ENCODE measurements around the gene MS4A1.
"Not testable (repeated sequence)": the region's sequence is repeated elsewhere in the genome, so short reads cannot be mapped to it uniquely, and the experiment has no call there.

The MS4A1 gene

DNA sequence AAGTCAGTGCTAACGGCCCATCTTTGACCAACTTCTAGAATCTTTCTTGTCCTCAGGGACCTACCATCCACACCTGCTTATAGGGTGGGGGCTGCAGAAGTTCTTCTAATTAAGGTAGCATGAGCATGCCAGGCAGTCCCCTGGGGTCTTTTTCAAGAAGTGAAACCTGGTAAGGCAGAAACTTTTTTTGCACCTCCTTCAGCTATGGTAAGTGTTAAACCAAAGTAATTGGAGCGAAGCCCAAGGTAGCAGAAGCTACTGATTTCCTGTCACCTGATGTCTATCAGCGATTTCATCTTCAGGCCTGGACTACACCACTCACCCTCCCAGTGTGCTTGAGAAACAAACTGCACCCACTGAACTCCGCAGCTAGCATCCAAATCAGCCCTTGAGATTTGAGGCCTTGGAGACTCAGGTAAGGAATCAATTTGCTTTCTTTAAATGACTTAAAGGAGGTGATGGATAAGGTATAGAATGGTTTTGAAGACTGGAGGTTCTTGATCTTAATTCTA is at the start of gene MS4A1:
TSS of gene MS4A1 (plus strand) at position 317 of the 512 bp plus-strand sequence. CDS start 6,528 bp downstream, outside the sequence.
- Mint-ChIP-seq H3K4me1 (peaks cover 24% of the 10 kb centered on the region), H3K27ac (peak within 1 kb of the TSS; percentile 51), H3K9me3 (no peaks in the 10 kb centered on the region), H3K4me3 (peak within 1 kb of the TSS; percentile 19), H3K36me3 (no peaks in the 10 kb centered on the region)
- peak; percentile 76 for ATAC-seq
- DNase-seq (ENCODE audit: low spot score in 2 of 2), result no peak

DNA sequence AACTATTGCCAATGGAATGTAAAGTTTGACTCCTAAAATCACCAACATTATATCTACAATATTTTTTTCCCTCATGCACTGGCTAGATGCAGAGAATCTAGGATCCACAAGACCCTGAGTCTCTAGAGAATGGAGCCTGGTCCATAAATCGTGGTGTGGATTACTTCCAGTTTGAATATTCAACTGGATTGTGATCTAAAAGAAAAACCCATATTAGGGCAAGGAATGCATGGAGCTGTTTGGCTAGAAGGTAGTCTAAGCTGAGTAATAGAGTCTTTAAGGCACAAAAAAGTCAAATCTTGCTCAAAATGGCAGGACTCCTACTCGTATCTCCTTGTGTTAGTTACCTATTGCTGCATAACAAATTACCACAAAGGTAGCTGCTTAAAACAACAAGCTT is 35.6 kb upstream of the MS4A1 start:
- no peak for DNase-seq (ENCODE audit: low spot score in 2 of 2)
- Mint-ChIP-seq H3K27ac (no peak overlapping the region), H3K36me3 (no peaks in the 10 kb centered on the region), H3K4me3 (no peak overlapping the region), H3K9me3 (peaks cover 6% of the 10 kb centered on the region), H3K4me1 (no peaks in the 10 kb centered on the region)
- no peak for ATAC-seq

DNA sequence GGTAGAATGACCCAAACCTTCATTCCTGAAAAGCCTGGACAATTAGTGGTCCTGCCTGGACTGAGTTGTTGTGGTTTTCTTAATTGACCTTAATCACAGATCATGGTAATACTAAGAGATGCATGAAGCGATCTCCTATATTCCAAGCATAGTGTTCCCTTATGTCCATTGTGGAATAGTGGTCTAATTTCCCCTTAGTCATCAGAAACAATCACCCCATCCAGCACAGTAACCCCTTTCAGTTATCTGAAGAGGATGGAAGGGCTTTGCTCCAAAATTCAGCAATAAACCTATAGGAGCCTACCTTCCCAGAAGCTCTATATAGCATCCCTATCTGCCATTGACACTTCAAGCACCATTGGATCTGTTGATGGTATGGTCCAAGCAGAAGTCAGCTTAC is 33.0 kb upstream of the MS4A1 start:
- ATAC-seq, result no peak
- H3K27ac Mint-ChIP-seq, result no peak overlapping the region

DNA sequence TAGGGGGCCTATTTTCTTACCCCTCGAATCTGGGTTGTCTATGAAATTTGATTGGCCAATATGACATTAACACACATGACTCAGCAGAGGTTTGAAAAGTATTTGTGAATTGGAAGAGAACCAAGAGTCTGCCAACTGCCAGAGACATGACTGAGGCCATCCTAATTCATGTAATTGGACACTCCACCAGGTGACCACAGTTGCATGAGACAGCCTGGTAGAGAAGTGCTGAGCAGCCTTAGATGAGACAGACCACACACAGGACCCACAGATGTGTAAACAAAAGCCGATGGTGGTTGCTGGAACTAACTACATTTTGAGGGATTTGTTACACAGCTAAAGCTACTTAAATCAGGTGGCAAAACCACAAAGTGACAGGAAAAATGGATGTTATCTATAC is 27.1 kb upstream of the MS4A1 start:
- Mint-ChIP-seq H3K27ac (no peak overlapping the region), H3K36me3 (no peaks in the 10 kb centered on the region), H3K4me3 (no peak overlapping the region), H3K4me1 (no peaks in the 10 kb centered on the region), H3K9me3 (no peaks in the 10 kb centered on the region)
- DNase-seq (ENCODE audit: low spot score in 2 of 2) (no peak), ATAC-seq (peak; percentile 34)

More for the DNA sequence above, 33.0 kb upstream of the MS4A1 start:
- Mint-ChIP-seq H3K4me3 (no peak overlapping the region), H3K9me3 (peaks cover 6% of the 10 kb centered on the region), H3K36me3 (no peaks in the 10 kb centered on the region), H3K4me1 (no peaks in the 10 kb centered on the region)
- DNase-seq (ENCODE audit: low spot score in 2 of 2), result no peak

DNA sequence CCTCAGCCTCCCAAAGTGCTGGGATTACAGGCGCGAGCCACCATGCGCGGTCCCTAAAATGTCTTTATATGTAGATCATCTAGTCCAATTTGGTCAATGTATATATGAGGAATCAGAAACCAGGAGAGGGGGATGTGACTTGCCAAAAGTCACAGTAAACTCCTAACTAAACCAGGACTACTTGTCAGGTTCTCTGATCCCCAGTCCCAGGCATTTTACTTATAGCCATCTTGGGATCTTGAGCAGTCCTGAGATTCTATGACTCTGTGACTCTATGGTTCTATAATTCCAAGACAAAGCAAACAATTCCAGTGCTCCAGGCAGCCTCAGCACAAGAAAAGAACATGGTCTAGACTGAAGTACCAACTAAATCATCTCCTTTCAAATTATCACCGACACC is 26.4 kb upstream of the MS4A1 start, which contains the start of gene MS4A5:
TSS of gene MS4A5 (plus strand) at position 301 of the 400 bp plus-strand sequence. CDS start 103 bp downstream, outside the sequence.
- H3K9me3 Mint-ChIP-seq, result no peaks in the 10 kb centered on the region
- DNase-seq (ENCODE audit: low spot score in 2 of 2), result no peak
- H3K36me3 Mint-ChIP-seq, result no peaks in the 10 kb centered on the region
- no peaks in the 10 kb centered on the region for H3K4me1 Mint-ChIP-seq
- H3K27ac Mint-ChIP-seq, result no peak within 1 kb of the TSS
- no peak within 1 kb of the TSS for H3K4me3 Mint-ChIP-seq
- no peak for ATAC-seq

DNA sequence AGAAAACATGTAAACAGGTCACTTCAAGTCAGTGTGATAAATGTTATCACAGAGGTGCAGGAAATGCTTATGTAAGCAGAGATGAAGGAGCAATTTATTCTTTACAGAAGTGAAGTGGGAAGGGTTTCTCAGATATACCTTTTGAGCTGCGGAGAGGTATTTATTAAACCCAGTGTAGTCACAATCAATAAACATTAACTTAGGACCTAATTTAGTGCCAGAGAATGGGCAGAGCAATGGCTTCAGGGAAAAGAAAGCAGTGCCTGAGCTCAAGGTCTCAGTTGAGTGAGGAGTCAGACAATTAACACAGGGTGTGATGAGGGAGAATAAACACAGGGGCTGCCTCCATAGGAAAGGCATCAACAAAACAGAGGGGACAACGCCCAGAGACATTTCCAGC is 24.4 kb upstream of the MS4A1 start:
- Mint-ChIP-seq H3K4me1 (no peaks in the 10 kb centered on the region), H3K27ac (no peak overlapping the region), H3K36me3 (no peaks in the 10 kb centered on the region), H3K9me3 (no peaks in the 10 kb centered on the region), H3K4me3 (no peak overlapping the region)
- DNase-seq (ENCODE audit: low spot score in 2 of 2) (no peak), ATAC-seq (no peak)

DNA sequence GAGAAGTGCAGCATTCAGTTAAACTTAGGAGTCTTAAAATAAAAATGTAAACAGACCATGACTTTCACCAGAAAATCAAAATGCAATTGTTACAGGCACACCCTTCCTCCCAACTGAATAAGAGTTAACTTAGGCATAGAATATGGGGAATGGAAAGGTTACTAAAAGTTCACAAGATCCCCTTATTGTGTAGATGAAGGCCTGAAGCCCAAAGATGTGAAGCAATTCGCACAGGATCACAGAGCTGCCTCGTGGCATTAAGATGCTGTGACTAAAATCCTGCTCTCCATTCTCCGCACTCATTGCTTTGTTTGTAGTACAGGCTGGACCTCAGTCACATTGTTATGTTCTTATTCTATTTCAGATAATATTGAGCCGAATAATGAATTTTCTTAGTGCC is 22.2 kb upstream of the MS4A1 start:
- no peaks in the 10 kb centered on the region for H3K4me1 Mint-ChIP-seq
- H3K9me3 Mint-ChIP-seq, result no peaks in the 10 kb centered on the region
- H3K4me3 Mint-ChIP-seq, result no peak overlapping the region
- H3K27ac Mint-ChIP-seq, result no peak overlapping the region
- DNase-seq (ENCODE audit: low spot score in 2 of 2) (no peak), ATAC-seq (no peak)
- no peaks in the 10 kb centered on the region for H3K36me3 Mint-ChIP-seq

DNA sequence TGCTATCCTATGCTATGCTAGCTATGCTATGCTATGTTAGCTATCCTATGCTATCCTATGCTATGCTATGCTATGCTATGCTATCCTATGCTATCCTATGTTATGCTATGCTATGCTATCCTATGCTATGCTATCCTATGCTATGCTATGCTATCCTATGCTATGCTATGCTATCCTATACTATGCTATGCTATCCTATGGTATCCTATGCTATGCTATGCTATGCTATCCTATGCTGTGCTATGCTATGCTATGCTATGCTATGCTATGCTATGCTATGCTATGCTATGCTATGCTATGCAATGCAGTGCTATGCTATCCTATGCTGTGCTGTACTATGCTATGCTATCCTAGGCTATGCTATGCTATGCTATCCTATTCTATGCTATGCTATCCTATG is 8.6 kb upstream of the MS4A1 start:
- Mint-ChIP-seq H3K4me1 (peaks cover 25% of the 10 kb centered on the region), H3K4me3 (peak overlapping the region; percentile 71), H3K9me3 (no peaks in the 10 kb centered on the region), H3K36me3 (no peaks in the 10 kb centered on the region), H3K27ac (peak overlapping the region; percentile 89)
- DNase-seq (ENCODE audit: low spot score in 2 of 2), result no peak
- ATAC-seq, result no peak

DNA sequence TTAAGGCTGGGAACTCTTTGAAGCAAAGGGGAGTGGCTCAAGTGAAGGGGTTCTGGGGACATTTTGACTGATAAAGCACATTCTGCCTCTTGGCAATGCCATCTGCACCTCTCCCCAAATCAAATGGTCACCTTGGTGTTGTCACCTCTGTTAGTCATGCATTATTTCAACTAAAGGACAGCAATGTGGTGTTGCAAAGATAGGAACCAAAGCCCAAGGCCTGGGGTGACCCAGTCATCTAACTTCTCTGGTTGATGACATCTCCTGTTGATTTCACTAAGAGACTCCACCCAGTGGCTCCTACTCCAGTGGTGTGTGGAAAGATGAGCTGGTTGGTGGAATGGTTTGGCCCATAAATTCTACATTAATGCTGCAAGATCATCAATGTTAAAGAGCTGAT is 7.8 kb upstream of the MS4A1 start:
- DNase-seq (ENCODE audit: low spot score in 2 of 2) (no peak), ATAC-seq (no peak)
- peaks cover 25% of the 10 kb centered on the region for H3K4me1 Mint-ChIP-seq
- H3K9me3 Mint-ChIP-seq, result no peaks in the 10 kb centered on the region
- H3K4me3 Mint-ChIP-seq, result no peak overlapping the region
- H3K36me3 Mint-ChIP-seq, result no peaks in the 10 kb centered on the region
- H3K27ac Mint-ChIP-seq, result no peak overlapping the region

DNA sequence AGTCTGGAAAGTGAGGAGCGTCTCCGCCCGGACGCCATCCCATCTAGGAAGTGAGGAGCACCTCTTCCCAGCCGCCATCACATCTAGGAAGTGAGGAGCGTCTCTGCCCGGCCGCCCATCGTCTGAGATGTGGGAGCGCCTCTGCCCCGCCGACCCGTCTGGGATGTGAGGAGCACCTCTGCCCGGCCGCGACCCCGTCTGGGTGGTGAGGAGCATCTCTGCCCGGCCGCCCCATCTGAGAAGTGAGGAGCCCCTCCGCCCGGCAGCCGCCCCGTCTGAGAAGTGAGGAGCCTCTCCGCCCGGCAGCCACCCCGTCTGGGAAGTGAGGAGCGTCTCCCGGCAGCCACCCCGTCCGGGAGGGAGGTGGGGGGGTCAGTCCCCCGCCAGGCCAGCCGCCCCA is 4.5 kb upstream of the MS4A1 start:
- peaks cover 26% of the 10 kb centered on the region for H3K4me1 Mint-ChIP-seq
- not testable (repeated sequence) for DNase-seq (ENCODE audit: low spot score in 2 of 2); H3K27ac Mint-ChIP-seq; ATAC-seq; H3K4me3 Mint-ChIP-seq; H3K9me3 Mint-ChIP-seq; H3K36me3 Mint-ChIP-seq

DNA sequence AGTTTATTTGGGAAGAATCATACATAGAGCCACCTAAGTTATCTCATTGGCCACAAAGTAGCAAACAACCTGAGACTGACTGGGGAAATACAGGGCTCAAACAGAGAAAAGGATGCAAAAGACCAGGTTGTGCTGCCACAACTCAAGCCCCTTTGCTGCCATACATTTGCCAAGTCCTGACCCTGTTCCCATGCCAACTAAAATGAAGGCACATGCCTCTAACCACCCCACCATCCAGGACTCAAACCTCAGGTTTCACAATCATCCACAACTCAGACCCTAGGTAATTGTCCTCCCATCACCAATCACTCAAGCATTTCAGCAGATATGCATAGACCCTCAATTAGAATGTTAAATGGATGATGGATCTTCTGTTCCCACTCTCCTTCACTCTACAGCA is 1.4 kb upstream of the MS4A1 start:
- Mint-ChIP-seq H3K4me3 (no peak overlapping the region), H3K27ac (no peak overlapping the region), H3K9me3 (no peaks in the 10 kb centered on the region), H3K36me3 (no peaks in the 10 kb centered on the region), H3K4me1 (peaks cover 24% of the 10 kb centered on the region)
- no peak for ATAC-seq
- DNase-seq (ENCODE audit: low spot score in 2 of 2), result no peak

DNA sequence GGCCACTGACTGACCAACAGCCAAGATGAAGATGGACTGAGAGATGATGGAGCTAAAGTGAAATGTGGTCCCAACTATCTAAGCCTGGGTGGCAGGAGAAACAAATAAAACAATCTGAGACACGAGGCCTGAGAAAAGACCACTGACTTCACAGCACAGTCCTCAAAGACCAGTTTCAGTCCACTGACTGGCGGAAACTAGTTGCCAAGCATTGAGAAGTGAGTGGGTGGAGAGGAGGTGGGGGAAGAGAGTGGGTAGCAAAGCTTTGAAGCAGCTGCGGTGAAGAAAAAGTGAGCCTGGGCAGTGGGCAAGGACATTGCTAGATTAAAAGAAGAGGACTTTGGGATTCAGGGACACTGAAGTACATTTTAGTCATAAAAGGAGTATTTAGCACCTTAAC is 1.9 kb downstream of the MS4A1 start:
- no peaks in the 10 kb centered on the region for H3K9me3 Mint-ChIP-seq
- H3K4me1 Mint-ChIP-seq, result peaks cover 24% of the 10 kb centered on the region
- ATAC-seq, result no peak
- H3K27ac Mint-ChIP-seq, result no peak overlapping the region
- DNase-seq (ENCODE audit: low spot score in 2 of 2), result no peak
- H3K4me3 Mint-ChIP-seq, result peak overlapping the region; percentile 13
- no peaks in the 10 kb centered on the region for H3K36me3 Mint-ChIP-seq

DNA sequence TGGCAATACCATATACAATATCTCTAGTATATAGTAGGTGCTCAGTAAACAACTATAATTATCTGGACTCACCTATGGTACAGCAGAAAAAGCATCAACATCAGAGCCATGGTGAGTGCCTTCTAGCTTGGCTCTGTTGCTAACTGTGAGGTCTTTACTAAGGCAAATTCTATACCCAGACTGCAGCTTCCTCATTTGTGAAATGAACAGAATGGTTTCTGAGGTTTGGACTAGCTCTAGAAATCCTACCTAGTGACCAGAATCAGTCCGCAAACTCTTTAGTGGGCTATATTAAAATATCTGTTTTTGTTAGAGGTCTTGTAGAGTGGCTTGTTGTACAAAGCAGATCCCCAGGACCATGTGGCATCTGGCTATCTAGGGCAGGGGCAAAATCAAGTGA is 3.7 kb downstream of the MS4A1 start:
- Mint-ChIP-seq H3K9me3 (no peaks in the 10 kb centered on the region), H3K4me3 (no peak overlapping the region), H3K4me1 (peaks cover 24% of the 10 kb centered on the region), H3K36me3 (peaks cover 6% of the 10 kb centered on the region), H3K27ac (no peak overlapping the region)
- no peak for ATAC-seq
- no peak for DNase-seq (ENCODE audit: low spot score in 2 of 2)

DNA sequence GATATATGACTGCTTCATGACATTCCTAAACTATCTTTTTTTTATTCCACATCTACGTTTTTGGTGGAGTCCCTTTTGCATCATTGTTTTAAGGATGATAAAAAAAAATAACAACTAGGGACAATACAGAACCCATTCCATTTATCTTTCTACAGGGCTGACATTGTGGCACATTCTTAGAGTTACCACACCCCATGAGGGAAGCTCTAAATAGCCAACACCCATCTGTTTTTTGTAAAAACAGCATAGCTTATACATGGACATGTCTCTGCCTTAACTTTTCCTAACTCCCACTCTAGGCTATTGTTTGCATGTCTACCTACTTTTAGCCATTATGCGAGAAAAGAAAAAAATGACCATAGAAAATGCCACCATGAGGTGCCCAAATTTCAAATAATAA is 13.2 kb downstream of the MS4A1 start:
- ATAC-seq, result no peak
- H3K4me3 Mint-ChIP-seq, result no peak overlapping the region
- DNase-seq (ENCODE audit: low spot score in 2 of 2), result no peak
- H3K36me3 Mint-ChIP-seq, result peaks cover 14% of the 10 kb centered on the region
- H3K27ac Mint-ChIP-seq, result no peak overlapping the region
- H3K4me1 Mint-ChIP-seq, result no peaks in the 10 kb centered on the region
- H3K9me3 Mint-ChIP-seq, result no peaks in the 10 kb centered on the region

DNA sequence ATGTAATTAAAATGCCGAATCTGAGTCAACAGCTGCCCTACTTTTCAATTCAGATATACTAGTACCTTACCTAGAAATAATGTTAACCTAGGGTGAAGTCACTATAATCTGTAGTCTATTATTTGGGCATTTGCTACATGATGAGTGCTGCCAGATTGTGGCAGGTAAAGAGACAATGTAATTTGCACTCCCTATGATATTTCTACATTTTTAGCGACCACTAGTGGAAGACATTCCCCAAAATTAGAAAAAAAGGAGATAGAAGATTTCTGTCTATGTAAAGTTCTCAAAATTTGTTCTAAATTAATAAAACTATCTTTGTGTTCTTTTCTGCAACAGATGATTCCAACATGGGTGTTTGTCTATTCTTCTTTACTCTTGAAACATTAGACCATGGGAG is 14.1 kb downstream of the MS4A1 start:
- H3K27ac Mint-ChIP-seq, result no peak overlapping the region
- H3K4me1 Mint-ChIP-seq, result no peaks in the 10 kb centered on the region
- DNase-seq (ENCODE audit: low spot score in 2 of 2) (no peak), ATAC-seq (no peak)
- no peaks in the 10 kb centered on the region for H3K9me3 Mint-ChIP-seq
- no peak overlapping the region for H3K4me3 Mint-ChIP-seq
- H3K36me3 Mint-ChIP-seq, result peaks cover 14% of the 10 kb centered on the region

DNA sequence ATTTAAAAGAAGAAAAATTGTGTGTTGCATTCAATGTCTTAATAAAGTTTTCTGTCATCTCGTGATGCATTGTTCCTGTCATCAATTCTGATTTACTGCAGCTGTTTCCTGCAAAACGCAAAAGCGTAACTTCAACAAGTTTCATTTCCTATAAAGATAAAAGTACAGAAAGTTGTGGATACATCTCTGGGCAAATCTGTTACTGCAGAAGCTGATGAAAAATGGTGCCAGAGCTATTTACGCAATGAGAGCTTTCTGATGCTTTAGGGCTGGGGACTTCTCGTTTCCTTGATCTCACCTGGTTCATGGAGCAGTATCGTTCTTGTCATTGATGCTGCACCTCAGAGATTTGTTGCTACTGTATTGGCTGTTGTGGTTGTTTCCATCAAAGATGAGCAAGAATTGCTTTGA is 21.4 kb downstream of the MS4A1 start:
- no peak overlapping the region for H3K4me3 Mint-ChIP-seq
- H3K9me3 Mint-ChIP-seq, result no peaks in the 10 kb centered on the region
- no peak for ATAC-seq
- no peak overlapping the region for H3K27ac Mint-ChIP-seq
- no peaks in the 10 kb centered on the region for H3K36me3 Mint-ChIP-seq
- no peak for DNase-seq (ENCODE audit: low spot score in 2 of 2)
- no peaks in the 10 kb centered on the region for H3K4me1 Mint-ChIP-seq

DNA sequence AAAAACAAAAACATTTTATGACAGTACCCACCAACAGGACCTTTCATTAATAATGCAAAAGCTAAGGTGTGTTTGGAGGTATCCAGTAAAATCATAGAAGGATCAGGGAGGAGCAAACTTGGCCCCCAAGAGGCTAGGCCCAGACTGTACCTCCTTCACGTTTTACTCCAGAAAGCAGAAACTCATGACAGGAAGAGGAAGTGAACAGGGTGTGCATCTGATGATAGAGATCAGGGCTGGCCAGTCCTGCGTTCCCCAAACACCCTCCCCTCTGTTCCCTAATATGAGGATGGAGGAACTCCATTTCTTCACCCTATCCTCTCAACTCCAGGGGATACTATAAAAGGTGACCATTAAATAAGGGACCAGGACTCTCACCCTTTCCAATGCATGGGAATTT is 26.7 kb downstream of the MS4A1 start:
- DNase-seq (ENCODE audit: low spot score in 2 of 2), result no peak
- Mint-ChIP-seq H3K9me3 (no peaks in the 10 kb centered on the region), H3K4me3 (no peak overlapping the region), H3K4me1 (no peaks in the 10 kb centered on the region), H3K27ac (no peak overlapping the region), H3K36me3 (no peaks in the 10 kb centered on the region)
- ATAC-seq, result no peak

Data from stimulated activated effector memory CD8-positive, alpha-beta T cell treated with anti-CD3 and anti-CD28 coated beads, Interleukin-12 subunit alpha, Interleukin-12 subunit beta, amount 100 ng/mL, for 72 hours (primary cell).